Endodermal cell (in vitro differentiated cells): ENCODE data around the gene S1PR3. TPM values are rescaled to one million over a fixed set of nuclear protein-coding genes. Genes with fewer than 3 reads are reported as not detected.

ENCODE experiments used
- DNase-seq: peaks from one replicate; pipeline ENCODE4 v3.0.0-alpha.2; 2017
- H3K27ac ChIP-seq: 2 replicates; pipeline ENCODE4 v1.5.1; 2013; ENCODE audit warnings: mild to moderate bottlenecking, low read depth, low read length, moderate library complexity
- H3K27me3 ChIP-seq: 2 replicates; pipeline ENCODE4 v1.6.1; 2013; ENCODE audit warnings: mild to moderate bottlenecking, low read length, moderate library complexity; ENCODE audit not compliant: insufficient read depth, control insufficient read depth, poor library complexity, severe bottlenecking
- H3K36me3 ChIP-seq: 2 replicates; pipeline ENCODE4 v1.7.0; 2013; ENCODE audit warnings: mild to moderate bottlenecking, low read length, moderate library complexity; ENCODE audit not compliant: control insufficient read depth, insufficient read depth
- H3K4me1 ChIP-seq: one replicate; pipeline ENCODE4 v1.7.0; 2013; ENCODE audit warnings: low read length; ENCODE audit not compliant: control insufficient read depth, insufficient read depth
- H3K4me3 ChIP-seq: 2 replicates; pipeline ENCODE4 v1.5.1; 2013; ENCODE audit warnings: mild to moderate bottlenecking, low read length, moderate library complexity
- H3K9ac ChIP-seq: 2 replicates; pipeline ENCODE4 v1.6.1; 2013; ENCODE audit warnings: mild to moderate bottlenecking, low read length, moderate library complexity; ENCODE audit not compliant: poor library complexity, severe bottlenecking; ENCODE audit errors: extremely low read depth
- H3K9me3 ChIP-seq: 2 replicates; pipeline ENCODE4 v1.6.1; 2013; ENCODE audit warnings: mild to moderate bottlenecking, low read length, moderate library complexity; ENCODE audit not compliant: control insufficient read depth
- H3K27ac Mint-ChIP-seq: 2 replicates; pipeline ENCODE4 v1.8.0; 2020; ENCODE audit warnings: mixed read lengths
- H3K27me3 Mint-ChIP-seq: 2 replicates; pipeline ENCODE4 v1.8.0; 2021; ENCODE audit warnings: mild to moderate bottlenecking, mixed read lengths; ENCODE audit not compliant: insufficient read depth
- H3K36me3 Mint-ChIP-seq: 2 replicates; pipeline ENCODE4 v1.8.0; 2020; ENCODE audit warnings: low read depth, mixed read lengths
- H3K4me1 Mint-ChIP-seq: 2 replicates; pipeline ENCODE4 v1.8.0; 2020; ENCODE audit warnings: mixed read lengths
- H3K4me3 Mint-ChIP-seq: 2 replicates; pipeline ENCODE4 v1.8.0; 2020; ENCODE audit warnings: mild to moderate bottlenecking, moderate library complexity, mixed read lengths
- H3K9me3 Mint-ChIP-seq: 2 replicates; pipeline ENCODE4 v1.8.0; 2020; ENCODE audit warnings: mild to moderate bottlenecking, mixed read lengths
- CTCF ChIP-seq: fragments of 200-600 bp; sonication (generic); conservative IDR thresholded peaks from 2 replicates; pipeline ENCODE4 v1.5.0; 2021; ENCODE audit warnings: antibody characterized with exemption, mild to moderate bottlenecking
- WGBS, 2 experiments: methylation state at CpG; one replicate each; pipeline versions ENCODE4 v1.1.5 to v1.1.7; 2013; ENCODE audit warnings: missing lambda C conversion rate in 2 of 2, mixed read lengths in 1 of 2; ENCODE audit not compliant: insufficient coverage in 1 of 2, insufficient read length in 1 of 2; 5-methylcytosine and 5-hydroxymethylcytosine counted together
- total RNA-seq, 2 donors: library from RNA; stranded (reverse); fragmentation: NEBNext Ultra II Directional in 1 of 2; extraction: Animal tissue kit (Norgen Biotek cat#: 25700) in 1 of 2; gene quantifications; 2 replicates in 1 of 2; 3 replicates in 1 of 2; pipeline ENCODE4 v1.2.1, GENCODE V29; 2021

The S1PR3 gene
- total RNA-seq, 2 donors from 2014 or later, result 53.6 to 95.2 TPM

GRCh38 chr9:88945636-88946333 lies 45.5 kb upstream of the S1PR3 start:
- WGBS, 2 experiments, result 61% methylated on average over 4 of the region's 4 CpGs; no CpG with 5 or more reads in 1 of the 2 experiments
- peaks cover 3% of the 10 kb centered on the region for H3K27me3 Mint-ChIP-seq
- H3K4me1 Mint-ChIP-seq, result peaks cover 20% of the 10 kb centered on the region

GRCh38 chr9:88947581-88948573 lies 43.4 kb upstream of the S1PR3 start:
- Mint-ChIP-seq H3K4me3 (no peak overlapping the region), H3K4me1 (peaks cover 23% of the 10 kb centered on the region), H3K27ac (no peak overlapping the region), H3K9me3 (peaks cover 13% of the 10 kb centered on the region), H3K36me3 (no peaks in the 10 kb centered on the region), H3K27me3 (peaks cover 7% of the 10 kb centered on the region)
- peaks cover 9% of the 10 kb centered on the region for H3K9me3 ChIP-seq
- WGBS, 2 experiments, result 68 to 88% methylated on average over 3 to 5 of the region's 5 CpGs
- H3K36me3 ChIP-seq, result no peaks in the 10 kb centered on the region
- no peak overlapping the region for H3K27ac ChIP-seq
- no peak overlapping the region for H3K4me3 ChIP-seq
- H3K27me3 ChIP-seq, result no peaks in the 10 kb centered on the region
- no peak overlapping the region for H3K9ac ChIP-seq
- peaks cover 16% of the 10 kb centered on the region for H3K4me1 ChIP-seq
- no peak for DNase-seq
- no peak for TF ChIP-seq CTCF

More at GRCh38 chr9:88945636-88946333, 45.5 kb upstream of the S1PR3 start:
- no peak overlapping the region for H3K27ac ChIP-seq
- H3K27ac Mint-ChIP-seq, result no peak overlapping the region
- DNase-seq, result no peak
- no peak overlapping the region for H3K9ac ChIP-seq
- H3K4me1 ChIP-seq, result peaks cover 14% of the 10 kb centered on the region
- H3K4me3 ChIP-seq, result no peak overlapping the region
- H3K36me3 ChIP-seq, result no peaks in the 10 kb centered on the region
- TF ChIP-seq CTCF, result no peak
- H3K36me3 Mint-ChIP-seq, result no peaks in the 10 kb centered on the region
- peaks cover 21% of the 10 kb centered on the region for H3K9me3 Mint-ChIP-seq
- H3K4me3 Mint-ChIP-seq, result no peak overlapping the region
- peaks cover 16% of the 10 kb centered on the region for H3K9me3 ChIP-seq
- no peaks in the 10 kb centered on the region for H3K27me3 ChIP-seq

- Mint-ChIP-seq H3K27ac (no peak overlapping the region), H3K27me3 (peaks cover 8% of the 10 kb centered on the region), H3K36me3 (no peaks in the 10 kb centered on the region), H3K4me1 (peaks cover 23% of the 10 kb centered on the region), H3K9me3 (peaks cover 5% of the 10 kb centered on the region), H3K4me3 (no peak overlapping the region)
- H3K4me3 ChIP-seq, result no peak overlapping the region
- no peak overlapping the region for H3K9ac ChIP-seq
- peaks cover 16% of the 10 kb centered on the region for H3K4me1 ChIP-seq
- WGBS, 2 experiments, result 64 to 68% methylated on average over 8 to 9 of the region's 9 CpGs
- H3K27me3 ChIP-seq, result no peaks in the 10 kb centered on the region
- peaks cover 5% of the 10 kb centered on the region for H3K9me3 ChIP-seq
- TF ChIP-seq CTCF, result no peak
- H3K27ac ChIP-seq, result no peak overlapping the region
- no peaks in the 10 kb centered on the region for H3K36me3 ChIP-seq
- DNase-seq, result no peak
Observed at GRCh38 chr9:88949425-88949824, 41.8 kb upstream of the S1PR3 start.
